ENCODE results near the gene HSP90B1.

HSP90B1 gene

GRCh38 chr12:103997286-103997900 is 67.2 kb downstream of the HSP90B1 start:
- no peak overlapping the region for H3K4me3 ChIP-seq (ENCODE audit: low read length)
- TF ChIP-seq, protein P1, sequence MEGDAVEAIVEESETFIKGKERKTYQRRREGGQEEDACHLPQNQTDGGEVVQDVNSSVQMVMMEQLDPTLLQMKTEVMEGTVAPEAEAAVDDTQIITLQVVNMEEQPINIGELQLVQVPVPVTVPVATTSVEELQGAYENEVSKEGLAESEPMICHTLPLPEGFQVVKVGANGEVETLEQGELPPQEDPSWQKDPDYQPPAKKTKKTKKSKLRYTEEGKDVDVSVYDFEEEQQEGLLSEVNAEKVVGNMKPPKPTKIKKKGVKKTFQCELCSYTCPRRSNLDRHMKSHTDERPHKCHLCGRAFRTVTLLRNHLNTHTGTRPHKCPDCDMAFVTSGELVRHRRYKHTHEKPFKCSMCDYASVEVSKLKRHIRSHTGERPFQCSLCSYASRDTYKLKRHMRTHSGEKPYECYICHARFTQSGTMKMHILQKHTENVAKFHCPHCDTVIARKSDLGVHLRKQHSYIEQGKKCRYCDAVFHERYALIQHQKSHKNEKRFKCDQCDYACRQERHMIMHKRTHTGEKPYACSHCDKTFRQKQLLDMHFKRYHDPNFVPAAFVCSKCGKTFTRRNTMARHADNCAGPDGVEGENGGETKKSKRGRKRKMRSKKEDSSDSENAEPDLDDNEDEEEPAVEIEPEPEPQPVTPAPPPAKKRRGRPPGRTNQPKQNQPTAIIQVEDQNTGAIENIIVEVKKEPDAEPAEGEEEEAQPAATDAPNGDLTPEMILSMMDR (conservative IDR thresholded peaks at IDR 0.05; ENCODE audit: low read length), result no peak
- DNase-seq (ENCODE audit: low read depth), result no peak

Measured in AG10803 (cell line).